Lung microvascular endothelial cell (primary cell): Measurements from ENCODE around the gene OR2T8. TPM values are rescaled to one million over a fixed set of nuclear protein-coding genes. Genes with fewer than 3 reads are reported as not detected.

Experiments used
- DNase-seq, 2 donors: peaks; one replicate each; pipeline versions ENCODE4 v3.0.0 to v3.0.0-alpha.2; 2010; ENCODE audit warnings: low read depth in 2 of 2
- total RNA-seq: library from RNA; depleted of rRNA; stranded (reverse); fragments of >200 nt; gene quantifications from 2 replicates; pipeline ENCODE4 v1.2.1, GENCODE V29; 2014

The OR2T8 gene, protein sequence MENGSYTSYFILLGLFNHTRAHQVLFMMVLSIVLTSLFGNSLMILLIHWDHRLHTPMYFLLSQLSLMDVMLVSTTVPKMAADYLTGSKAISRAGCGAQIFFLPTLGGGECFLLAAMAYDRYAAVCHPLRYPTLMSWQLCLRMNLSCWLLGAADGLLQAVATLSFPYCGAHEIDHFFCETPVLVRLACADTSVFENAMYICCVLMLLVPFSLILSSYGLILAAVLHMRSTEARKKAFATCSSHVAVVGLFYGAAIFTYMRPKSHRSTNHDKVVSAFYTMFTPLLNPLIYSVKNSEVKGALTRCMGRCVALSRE
- not detected in 2 replicates for total RNA-seq

DNA sequence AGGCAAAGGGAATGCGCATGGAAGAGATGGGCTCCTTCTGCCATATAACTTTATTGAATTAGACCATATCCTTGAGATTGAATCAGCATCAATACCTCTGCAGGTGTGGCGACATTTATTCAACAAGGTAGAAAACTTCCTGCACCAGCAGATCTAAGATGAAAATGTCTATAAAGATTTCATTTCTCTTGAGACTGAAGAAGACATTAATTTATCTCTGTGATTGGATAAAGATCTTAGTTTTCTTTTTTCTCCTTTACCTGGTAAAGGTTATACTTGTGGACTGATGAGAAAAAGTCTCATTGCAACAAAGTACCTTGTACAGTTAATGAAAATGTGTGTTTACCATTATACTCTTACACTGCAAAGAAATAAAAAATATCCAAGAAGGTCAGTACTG is at the start of gene OR2T8:
TSS of gene OR2T8 (plus strand) at position 301 of the 400 bp plus-strand sequence. CDS start 766 bp downstream, outside the sequence.
- DNase-seq = no peak

DNA sequence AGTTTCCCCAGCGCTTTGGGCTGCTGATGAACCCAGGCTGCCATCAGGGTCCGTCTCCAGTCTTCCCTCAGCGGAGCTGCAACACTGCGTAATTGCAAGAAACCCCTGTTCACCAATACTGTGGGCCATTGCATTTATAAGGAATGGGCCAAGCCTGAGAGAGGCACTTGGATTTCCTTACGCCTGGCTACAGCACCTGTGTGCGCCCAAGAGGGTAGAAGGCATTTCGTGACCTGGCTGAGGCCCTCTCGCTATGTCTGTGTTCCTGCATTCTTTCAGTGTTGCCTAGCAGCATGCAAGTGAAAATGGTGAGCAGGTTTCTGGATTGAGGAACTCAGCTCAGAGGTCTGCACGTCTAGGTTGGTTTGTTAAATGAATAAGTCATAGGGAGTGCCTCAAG is 36.7 kb upstream of the OR2T8 start:
- DNase-seq = no peak

DNA sequence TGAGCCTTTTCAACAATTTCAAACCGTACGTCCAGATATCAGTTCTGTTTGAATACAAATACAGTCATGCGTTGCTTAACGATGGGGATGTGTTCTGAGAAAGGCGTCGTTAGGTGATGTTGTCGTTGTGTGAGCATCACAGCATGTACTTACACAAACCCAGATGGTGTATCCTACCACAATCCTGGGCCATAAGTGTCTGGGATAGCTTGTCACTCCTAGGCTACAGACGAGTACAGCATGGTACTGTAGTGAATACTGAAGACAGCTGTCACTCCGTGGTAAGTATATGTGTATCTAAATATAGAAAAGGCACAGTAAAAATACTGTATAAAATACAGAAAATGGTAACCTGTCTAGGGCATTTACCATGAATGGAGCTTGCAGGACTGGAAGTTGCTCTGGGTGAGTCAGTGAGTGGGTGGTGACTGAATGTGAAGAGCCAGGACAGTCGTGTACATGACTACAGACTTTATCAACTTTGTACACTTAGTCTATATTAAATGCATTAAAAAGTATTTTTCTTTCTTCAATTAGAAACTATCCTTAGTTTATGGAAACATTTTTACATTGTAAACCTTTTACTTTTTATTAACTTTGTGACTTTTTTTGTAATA is 35.1 kb upstream of the OR2T8 start:
- no peak for DNase-seq

DNA sequence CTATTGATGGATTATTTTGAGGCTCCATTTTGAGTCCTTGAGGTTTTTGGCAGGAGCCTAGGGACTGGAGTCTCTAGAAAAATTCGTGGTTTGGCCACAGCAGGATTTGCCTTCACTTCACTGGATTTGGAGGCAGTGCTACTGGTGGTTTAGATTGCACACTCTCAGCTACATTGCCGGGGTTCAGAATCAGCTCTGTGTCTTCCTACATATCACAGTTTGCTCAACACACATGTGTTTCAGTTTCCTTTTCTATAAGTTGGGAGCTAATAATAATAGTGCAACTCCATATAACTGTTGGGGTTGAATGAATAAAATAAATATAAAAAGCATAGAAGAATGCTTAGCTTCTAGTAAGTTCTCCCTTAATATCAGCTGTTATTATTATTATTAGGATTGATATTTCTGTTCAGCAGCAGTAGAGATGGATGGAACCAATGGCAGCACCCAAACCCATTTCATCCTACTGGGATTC is 24.9 kb upstream of the OR2T8 start, which contains the start of gene OR2W3:
TSS of gene OR2W3 (plus strand) at position 425 of the 475 bp plus-strand sequence. CDS start at position 425, 0 bp downstream.
- no peak for DNase-seq

DNA sequence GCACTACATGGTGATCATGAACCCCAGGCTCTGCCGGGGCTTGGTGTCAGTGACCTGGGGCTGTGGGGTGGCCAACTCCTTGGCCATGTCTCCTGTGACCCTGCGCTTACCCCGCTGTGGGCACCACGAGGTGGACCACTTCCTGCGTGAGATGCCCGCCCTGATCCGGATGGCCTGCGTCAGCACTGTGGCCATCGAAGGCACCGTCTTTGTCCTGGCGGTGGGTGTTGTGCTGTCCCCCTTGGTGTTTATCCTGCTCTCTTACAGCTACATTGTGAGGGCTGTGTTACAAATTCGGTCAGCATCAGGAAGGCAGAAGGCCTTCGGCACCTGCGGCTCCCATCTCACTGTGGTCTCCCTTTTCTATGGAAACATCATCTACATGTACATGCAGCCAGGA is 24.1 kb upstream of the OR2T8 start:
- no peak for DNase-seq

DNA sequence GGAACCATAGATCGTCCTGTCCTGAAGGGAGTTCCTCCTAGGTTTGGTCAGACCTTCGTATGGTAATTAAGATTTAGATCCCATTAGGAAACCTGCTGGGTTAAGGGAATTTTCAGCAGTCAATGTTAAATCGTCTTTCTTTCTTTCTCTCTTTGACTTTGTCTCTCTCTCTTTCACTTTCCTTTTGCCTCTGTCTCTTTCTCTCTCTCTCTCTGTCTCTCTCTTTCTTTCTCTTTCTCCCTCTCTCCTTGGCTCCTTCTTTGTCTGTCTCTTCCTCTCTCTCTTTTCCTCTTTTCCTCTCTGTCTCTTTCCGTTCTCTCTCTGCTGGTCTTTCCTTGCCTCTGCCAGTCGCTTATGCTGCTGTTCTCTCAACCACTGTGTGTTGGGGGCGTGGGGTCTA is 15.9 kb upstream of the OR2T8 start:
- DNase-seq = no peak

DNA sequence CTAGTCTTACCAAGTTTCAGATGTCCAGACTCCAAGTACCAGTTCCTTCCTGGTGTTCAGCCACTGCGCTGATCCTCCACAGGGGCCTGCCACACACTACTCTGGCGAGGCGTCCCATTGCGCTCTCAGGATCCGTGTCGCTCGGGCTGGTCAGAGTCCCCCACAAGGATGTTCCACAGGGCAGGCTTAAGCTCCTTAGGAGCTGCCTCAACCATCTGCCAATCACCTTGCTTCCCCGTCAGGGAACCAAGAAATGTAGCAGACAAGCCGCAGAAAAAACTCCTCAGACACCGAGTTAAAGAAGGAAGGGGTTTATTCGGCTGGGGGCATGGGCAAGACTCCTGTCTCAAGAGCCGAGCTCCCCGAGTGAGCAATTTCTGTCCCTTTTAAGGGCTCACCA is 14.9 kb upstream of the OR2T8 start:
- DNase-seq = no peak

DNA sequence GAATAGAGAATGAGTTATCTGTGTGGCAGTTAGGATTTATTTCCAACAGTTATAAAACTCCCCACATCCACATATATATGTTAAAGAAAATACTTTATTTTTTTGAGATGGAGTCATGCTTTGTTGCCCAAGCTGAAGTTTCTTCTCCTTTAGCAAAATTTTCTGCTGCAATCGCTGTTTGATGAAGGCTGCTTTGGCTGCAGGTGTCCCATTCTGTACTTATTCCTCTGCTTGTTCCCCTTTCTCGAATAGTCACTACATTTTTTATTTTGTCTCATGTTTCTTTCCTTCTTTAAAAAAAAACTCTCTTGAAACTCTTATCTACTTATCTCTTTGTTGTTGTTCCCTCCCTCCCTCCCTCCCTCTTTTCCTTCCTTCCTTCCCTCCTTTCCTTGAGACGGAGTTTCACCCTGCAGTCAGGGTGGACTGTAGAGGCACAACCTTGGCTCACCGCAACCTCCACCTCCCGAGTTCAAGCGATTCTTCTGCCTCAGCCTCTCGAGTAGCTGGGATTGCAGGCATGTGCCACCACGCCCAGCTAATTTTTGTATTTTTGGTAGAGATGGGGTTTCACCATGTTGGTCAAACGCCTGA is 14.0 kb upstream of the OR2T8 start:
- DNase-seq = no peak

DNA sequence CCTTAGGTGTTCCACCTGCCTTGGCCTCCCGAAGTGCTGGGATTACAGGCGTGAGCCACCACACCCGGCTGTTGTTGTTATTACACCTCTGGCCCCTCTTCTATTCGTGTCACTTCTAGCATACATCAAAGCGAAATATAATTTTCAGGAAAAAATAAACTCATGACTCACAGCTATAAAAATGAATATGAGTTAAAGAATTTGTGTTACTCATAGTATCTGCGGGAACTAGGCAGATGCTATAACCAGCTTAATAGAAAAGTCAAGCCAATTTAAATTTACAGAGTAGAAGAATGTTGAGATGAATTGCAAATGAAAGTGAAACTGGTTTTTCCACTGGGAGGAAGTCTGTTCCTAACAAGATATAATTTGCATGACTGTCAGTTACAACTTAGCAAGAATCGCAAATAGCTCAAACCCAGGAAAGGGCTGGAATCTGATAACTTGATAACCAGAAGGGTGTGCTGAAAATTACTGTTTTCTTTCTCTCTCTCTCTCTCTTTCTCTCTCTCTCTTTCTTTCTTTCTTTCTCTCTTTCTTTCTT is 13.5 kb upstream of the OR2T8 start:
- DNase-seq = peak; percentile 5 to 28

DNA sequence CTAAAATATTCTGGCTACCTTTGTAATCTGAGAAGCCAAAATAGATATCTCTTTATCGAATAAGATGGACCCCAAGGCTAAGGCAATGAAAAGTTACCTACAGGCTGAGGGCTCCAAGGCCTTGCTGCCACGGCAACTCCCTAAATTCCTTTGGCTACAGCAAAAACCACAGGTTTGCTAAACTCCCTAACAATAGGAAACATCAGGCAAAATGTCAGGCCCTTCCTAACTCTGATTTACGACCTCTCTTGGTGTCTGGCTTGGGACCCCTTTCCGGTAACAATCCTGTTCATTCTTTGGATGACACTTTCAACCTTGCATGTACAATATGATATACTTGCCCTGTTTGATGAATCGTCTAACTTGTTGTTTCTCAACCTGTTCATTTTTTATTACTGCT is 11.3 kb upstream of the OR2T8 start:
- DNase-seq = no peak

DNA sequence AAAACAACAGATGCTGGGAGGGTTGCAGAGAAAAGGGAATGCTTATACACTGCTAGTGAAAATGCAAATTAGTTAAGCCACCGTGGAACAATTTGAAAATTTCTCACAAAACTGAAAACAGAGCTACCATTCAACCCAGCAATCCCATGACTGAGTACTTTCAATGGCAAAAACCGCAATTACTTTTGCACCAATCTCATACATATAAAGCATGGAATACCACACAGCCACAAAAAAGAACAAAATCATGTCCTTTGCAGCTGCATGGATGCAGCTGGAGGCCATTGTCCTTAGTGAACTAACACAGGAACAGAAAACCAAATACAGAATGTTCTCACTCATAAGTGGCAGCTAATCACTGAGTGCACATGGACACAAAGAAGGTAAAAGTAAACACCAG is 6.3 kb upstream of the OR2T8 start:
- no peak for DNase-seq

DNA sequence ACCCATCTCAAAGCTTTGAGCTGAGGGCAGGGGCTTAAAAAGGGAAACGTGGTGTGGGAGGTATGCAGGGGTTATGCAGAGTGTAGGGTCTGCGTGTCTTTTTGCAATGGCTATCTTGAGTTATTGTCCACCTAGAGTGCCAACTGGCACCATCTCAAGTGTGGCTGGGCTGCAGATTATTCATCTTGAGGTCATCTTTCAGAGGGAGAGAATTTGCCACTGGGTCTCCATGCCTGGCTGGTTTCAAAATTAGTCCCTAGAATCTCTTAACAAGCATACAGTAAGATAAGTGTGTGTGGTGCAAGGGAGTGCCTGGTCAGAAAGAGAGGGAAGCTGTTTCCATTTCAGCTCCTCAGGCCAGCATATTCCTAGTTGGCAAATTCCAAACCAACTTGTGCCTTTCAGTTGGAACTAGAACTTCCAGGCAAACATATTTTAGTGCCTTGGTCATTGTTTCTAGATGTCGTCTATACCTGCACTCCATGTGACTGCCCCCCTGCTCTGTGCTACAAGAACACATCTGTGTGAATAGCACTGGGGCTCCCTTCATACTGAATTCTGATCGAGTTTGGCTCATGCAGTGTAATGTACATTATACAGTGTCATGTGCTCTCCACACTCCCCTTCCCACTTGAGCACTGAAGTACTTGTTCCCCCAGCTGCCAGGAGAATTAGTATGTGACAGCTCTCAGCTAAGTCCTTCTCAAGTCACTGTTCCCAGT is 5.0 kb upstream of the OR2T8 start:
- DNase-seq = no peak

DNA sequence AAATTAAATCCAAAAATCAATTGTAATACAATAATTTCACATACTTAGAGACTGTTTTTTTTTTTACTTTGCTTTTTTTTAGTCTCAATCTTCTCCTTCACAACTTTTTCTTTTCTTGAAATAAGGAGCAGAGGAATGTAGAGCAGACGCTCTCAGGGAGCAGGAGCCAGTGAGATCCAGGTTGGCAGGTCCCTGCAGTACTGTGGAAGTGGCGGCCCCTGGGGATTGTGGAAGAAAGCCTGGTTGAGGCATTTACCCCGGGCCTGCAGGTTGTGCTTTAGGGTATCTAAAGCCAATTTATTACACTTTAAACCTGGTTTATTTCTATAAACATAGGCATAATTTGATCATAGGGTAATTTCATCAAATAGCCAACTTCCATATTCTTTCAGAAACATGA is 3.9 kb downstream of the OR2T8 start:
- no peak for DNase-seq

DNA sequence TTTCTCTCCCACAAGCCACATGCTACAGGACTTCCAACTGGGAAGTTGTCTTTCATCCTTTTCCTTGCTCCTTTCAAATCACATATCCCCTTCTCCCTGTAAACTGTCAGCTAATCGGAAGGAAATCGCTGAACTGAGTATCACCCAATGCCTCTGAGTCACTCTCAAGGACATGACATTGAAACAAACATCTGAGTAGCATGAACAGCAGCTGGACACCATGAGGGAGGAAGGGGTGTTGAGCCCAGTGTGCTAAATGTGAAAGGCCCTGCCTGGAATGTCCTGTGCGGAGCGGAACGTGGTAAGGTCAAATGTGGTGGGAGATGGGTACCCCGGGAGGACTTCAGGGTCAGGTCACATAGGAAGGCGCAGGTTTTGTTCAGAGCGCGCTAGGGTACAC is 4.8 kb downstream of the OR2T8 start, which contains the start of gene OR2AJ1:
TSS of gene OR2AJ1 (plus strand) at position 22 of the 400 bp plus-strand sequence. CDS start 8,880 bp downstream, outside the sequence.
- no peak for DNase-seq

DNA sequence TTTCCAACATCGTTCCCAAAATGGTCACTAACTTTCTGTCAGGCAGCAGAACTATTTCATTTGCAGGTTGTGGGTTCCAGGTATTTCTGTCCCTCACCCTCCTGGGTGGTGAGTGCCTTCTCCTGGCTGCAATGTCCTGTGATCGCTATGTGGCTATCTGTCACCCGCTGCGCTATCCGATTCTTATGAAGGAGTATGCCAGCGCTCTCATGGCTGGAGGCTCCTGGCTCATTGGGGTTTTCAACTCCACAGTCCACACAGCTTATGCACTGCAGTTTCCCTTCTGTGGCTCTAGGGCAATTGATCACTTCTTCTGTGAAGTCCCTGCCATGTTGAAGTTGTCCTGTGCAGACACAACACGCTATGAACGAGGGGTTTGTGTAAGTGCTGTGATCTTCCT is 13.9 kb downstream of the OR2T8 start:
- DNase-seq = no peak

DNA sequence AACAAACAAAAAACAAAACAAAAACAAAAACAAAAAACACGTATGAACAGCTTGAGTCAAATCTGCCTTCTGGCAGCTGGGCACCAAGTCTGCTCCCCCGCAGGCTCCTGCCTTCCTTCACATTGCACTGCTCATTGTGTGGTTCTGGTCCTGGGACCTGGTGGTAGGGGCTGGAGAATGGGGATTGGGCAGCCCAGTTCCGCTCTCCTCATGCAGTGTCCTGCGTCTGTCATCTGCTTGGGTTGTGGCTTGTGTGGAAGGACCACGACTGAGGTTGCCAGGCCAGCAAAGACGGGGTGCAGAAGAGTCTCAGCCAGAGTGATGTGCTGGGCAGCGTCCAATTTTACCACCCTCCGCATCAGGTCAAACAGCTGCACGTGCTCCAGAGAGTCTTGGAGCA is 15.7 kb downstream of the OR2T8 start:
- no peak for DNase-seq

DNA sequence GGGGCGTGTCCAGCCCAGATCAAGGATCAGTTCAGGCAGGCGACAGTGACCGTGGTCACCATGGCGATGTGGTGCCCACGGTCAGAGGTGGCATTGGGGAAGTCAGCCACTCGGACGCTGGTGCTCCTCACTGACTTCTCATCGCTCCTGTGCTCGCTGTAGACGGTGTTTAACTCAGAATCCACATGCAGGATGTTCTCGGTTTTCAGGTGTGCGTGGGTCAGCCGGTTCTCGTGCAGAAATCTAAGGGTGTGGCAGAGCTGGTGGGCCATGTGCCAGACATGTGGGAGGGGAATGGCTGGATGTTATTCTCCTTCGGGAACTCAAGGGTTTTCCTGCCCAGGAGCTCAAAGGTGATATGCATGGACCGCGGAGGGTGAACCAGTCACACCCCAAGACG is 16.4 kb downstream of the OR2T8 start:
- DNase-seq = no peak

DNA sequence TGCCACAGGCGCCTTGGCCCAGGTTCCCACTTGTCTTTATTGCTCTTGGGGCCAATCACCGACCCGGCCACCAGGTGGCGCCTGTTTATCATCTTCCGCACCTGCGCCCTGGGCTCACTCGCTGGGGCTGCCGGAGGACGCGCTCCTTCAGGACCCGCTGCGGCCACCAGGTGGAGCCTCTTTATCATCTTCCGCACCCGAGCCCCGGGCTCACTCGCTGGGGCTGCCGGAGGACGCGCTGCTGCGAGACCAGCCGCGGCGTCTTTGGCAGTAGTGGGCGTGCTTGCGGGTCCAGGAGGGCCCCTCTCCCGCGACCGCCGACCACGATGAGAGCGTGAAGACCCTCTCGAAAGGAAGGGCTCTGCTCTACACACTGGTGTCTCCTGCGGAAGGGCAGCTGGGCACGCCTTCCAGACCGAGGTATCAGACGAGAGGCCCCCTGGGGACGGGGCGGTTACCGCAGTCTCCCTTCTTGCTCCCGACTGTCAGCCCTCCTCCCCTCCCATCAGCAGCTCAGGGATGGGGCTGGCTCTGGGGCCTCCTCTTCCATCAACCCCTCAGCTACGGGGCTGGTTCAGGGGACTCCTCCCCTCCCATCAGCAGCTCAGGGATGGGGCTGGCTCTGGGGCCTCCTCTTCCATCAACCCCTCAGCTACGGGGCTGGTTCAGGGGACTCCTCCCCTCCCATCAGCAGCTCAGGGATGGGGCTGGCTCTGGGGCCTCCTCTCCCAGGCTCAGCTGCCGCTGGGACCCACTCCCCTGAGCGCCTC is 17.1 kb downstream of the OR2T8 start:
- DNase-seq = peak; percentile 3 to 41

DNA sequence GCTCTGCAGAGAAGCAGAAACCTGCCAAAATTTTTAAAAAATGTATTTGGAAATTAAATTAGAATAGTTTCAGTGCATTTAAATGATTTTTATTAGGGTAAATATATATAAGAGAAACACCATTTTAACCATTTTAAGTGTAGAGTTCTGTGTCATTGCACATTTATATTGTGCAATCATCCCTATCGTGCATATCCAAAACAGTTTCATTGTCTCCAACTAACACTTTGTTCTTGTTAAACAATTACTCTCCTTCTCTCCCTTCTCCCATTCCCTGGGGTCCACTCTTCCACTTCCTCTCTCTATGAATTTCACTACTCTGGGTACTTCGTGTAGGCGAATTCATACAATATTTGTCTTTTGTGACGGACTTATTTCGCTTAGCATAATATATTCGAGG is 22.6 kb downstream of the OR2T8 start:
- DNase-seq = no peak

DNA sequence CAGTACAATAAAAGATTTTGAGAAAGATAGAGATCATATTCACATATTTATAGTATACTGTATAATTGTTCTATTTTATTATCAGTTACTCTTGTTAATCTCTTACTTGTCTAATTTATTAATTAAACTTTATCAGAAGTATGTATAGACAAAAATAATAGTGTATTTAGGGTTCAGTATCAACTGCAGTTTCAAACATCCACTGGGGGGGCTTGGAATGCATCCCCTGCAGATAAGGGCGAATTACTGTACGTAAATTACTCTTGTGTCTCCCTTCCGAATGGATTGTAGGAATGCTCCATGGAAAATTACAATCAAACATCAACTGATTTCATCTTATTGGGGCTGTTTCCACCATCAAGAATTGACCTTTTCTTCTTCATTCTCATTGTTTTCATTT is 28.5 kb downstream of the OR2T8 start, which contains the start of gene OR2L8:
TSS of gene OR2L8 (plus strand) at position 301 of the 400 bp plus-strand sequence. CDS start at position 301, 0 bp downstream.
- DNase-seq = no peak

DNA sequence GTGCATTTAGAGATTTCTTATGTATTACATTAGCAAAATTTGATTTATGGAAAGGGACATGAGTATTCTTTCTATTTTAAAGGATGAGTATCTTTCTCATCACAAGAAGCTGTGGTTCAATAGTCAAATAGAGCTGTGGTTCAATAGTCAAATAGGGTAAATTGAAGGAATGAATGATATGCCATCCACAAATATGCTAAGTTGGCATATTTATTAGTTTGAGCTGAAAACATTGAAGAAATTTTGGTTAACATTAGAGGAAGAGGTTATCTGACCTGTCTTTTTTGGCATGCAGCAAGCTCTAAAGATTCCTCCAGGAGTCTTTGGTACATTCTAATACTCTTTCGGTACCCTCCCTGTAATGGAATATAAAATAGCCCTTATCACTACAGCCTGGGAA is 33.4 kb downstream of the OR2T8 start:
- no peak for DNase-seq
